Erythroblast (primary cell): ENCODE data around the gene MGAM2.

Source experiments
- GATA1 ChIP-seq: IDR thresholded peaks from 2 replicates; pipeline ENCODE4 v1.6.1; 2011; ENCODE audit warnings: low read depth, mild to moderate bottlenecking, control low read depth, low read length, moderate library complexity
- POLR2A ChIP-seq: IDR thresholded peaks from 2 replicates; pipeline ENCODE4 v1.6.1; 2011; ENCODE audit warnings: mild to moderate bottlenecking, low read length

- TF ChIP-seq POLR2A, result no peak
- TF ChIP-seq GATA1, result no peak
Measured at GRCh38 chr7:142110638-142111037, 880 bp upstream of the MGAM2 start.
